IPS-NIHi7 (cell line): ENCODE measurements around the gene HIPK2.
"Not testable (repeated sequence)": the region's sequence is repeated elsewhere in the genome, so short reads cannot be mapped to it uniquely, and the experiment has no call there.

Source experiments
- DNase-seq: peaks from one replicate; pipeline ENCODE4 v3.0.0; 2012; ENCODE audit warnings: mixed read lengths; ENCODE audit errors: extremely low spot score

HIPK2 gene

DNA sequence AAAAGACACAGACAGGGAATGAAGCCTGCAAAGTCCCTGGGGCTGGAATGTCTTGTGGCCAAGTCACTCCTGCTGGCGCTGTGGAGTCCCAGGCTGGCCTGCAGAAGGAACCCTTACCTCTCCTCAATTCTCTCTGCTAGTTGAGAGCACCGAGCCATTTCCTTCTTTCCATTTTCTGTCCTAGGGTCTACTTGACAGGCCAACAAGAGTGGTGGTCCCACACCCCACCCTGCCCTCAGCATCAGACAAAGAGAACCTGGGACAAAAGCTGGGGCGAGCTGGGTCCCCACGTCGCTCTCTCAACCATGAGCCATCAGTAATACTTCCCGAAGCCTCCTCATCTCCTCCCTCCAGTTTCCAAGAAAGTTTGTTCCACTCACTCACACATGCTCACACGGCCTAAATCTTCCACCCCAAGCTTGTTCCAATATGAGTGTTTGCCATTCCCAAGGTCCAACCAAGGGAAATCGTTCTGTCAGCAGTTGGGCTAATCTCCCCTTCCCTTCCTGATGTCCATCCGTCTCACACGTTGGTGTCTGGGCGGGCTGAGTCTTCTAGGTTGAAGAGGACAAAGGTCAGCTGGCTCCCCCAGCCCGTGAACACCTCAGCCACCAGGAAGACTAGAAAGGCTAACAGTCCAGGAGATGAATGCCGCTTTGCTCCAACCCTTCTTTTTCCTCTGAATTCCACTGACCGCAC, 210.0 kb downstream of the HIPK2 start:
- DNase-seq, result no peak

DNA sequence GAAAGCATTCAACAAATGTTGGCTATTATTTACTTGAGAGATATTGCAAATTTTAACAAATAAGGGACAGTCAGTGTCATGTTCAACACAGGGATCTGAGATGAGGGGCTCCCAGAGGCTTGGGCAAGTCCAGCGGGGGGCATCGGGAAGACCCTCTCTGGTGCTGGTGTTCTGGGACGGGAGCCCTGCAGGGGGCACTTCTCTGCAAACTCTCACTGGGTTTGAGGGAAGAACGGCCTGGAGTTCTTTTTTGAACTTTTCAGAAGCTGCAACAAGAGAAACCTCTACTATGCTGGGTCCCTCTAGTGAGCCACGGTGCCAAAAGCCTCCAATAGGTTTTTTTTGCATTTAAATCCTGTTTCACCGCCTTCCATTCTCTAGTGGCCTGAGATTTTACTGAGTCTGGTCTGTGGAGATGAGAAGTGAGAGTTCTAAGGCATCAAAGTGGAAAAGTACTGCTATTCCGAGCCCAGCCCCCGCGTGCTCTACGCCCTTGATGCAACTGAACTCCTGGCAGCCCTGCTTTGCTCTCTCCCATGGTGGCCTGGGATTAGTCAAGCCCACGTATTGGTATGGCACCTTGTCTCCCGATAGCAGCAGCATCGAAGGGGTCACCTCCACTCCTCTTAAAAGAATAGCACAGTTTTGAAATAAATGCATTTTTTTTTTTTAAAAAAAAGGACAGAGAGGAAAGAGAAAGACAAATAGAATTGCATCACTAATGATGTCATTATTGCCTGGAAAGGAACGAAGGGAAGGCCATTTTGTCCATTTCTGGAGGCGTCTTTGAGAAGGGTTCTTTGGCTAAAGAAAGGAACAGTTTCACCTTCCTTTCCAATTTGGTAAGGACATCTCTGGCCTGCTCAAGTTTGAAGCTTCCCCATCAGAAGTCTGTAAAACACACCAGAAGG, 210.8 kb downstream of the HIPK2 start:
- DNase-seq, result peak; percentile 43

DNA sequence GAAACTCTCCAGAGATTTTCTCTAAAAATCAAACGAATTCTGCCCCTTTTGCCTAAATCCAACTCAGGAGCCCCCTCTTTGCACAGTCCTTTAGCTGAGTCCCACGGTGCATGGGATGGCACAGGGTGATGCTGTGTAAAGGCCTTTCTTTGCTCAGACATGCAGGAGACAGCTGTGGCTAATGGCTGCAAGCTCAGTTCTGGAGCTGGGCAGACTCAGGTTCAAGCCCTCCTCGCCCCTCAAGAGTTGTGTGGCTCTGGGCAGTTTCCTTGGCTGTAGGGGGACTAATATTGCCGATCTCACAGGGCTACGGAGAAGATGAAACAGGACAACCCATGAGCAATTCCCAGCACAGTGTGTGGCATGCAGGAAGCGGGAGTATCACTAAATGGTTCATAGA, 211.7 kb downstream of the HIPK2 start:
- DNase-seq, result no peak

DNA sequence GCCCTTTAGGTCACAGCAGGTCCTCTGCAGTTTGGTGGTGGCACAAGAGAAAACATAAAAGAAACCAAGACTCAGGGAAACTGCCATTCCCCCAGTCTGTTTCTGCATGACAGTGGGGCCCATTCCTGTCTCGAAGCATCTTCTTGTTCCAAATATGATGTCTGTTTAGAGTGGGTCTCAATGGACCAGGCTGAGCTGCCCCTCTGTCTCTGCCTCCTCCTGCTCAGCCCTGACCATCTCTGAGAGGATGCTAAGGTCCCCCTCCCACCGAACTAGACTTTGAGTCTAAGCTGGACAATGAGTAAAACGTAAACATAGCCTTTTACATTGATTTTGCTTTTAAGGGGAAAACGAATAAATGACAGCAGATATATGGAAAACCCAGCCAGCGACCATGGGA, 213.9 kb downstream of the HIPK2 start:
- no peak for DNase-seq

DNA sequence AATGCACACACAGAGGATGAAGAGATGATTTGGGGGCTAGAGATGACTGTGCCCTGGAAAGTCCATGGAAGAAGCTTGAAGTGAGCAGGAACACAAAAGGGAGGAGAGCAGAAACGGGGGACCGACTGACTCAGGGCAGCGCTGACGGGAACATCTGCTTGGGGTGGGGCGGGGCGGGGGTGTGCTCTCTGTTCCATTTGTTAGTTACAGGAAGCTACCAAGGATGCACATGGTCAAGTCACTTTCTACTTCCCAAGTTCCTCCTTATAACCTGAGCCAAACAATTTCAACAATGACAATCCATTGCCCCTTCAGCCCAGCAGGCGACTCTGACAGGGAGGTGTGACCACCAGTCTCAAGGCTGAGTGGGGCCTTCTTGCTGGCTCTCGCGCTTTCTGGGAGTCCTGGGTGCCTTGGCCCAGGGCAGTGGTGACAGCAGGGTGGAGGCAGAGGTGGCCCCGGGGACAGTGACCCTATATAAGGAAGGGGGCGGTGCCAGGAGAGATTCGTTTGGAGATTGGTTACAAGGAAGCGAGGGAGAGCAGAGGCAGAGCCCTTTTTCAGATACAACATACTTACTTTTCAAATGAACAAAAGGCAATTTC, 214.7 kb downstream of the HIPK2 start:
- DNase-seq, result no peak

DNA sequence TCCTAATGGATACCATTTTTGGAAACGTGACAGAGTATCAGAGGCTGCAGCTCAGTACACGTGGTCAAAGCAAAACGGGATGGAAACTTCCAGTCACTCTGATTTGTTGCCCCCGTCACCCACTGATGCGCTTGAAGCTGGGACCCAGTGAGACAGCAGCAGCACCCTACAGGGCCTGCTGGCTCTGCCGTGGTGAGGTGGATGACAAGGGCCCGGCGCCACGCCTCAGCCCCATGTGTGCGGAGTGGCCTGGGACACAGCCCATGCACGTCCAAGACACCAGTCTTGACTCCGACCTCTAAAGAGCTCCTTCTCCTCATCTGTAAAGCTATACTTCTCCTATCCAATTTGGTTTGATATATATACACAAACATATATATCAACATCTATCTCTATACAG, 215.3 kb downstream of the HIPK2 start:
- no peak for DNase-seq

DNA sequence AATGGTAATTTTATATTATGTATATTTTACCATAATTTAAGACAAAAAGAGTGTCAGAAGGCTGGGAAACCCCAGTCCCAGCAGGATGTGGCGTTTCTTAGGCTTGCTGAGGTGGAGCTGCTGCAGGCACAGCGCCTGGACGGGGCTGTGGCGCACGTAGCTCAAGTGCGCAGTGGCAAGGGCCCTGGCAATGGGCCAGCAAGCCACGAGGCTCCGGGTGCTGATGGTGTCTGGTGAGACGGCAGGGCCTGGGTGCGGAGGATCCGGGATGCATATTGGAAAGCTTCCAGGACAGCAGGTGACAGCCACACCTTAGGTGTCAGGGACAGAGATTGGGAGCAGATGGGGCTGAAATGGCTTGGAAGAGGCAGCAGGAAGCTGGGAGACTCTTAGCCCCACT, 217.1 kb downstream of the HIPK2 start:
- no peak for DNase-seq

DNA sequence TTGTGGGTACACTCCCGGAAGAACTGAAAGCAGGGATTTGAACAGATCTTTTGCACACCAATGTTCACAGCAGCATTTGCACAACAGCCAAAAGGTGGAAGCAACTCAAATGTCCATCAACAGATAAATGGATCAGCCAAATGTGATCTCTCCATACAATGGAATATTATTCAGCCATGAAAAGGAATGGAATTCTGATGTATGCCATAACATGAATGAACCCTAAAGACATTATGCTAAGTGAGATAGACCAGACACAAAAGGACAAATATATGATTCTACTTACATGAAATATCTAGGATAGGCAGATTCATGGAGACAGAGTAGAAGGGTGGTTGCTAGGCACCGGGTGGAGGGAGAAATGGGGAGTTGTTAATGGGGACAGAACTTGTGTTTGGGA, 217.6 kb downstream of the HIPK2 start:
- no peak for DNase-seq

DNA sequence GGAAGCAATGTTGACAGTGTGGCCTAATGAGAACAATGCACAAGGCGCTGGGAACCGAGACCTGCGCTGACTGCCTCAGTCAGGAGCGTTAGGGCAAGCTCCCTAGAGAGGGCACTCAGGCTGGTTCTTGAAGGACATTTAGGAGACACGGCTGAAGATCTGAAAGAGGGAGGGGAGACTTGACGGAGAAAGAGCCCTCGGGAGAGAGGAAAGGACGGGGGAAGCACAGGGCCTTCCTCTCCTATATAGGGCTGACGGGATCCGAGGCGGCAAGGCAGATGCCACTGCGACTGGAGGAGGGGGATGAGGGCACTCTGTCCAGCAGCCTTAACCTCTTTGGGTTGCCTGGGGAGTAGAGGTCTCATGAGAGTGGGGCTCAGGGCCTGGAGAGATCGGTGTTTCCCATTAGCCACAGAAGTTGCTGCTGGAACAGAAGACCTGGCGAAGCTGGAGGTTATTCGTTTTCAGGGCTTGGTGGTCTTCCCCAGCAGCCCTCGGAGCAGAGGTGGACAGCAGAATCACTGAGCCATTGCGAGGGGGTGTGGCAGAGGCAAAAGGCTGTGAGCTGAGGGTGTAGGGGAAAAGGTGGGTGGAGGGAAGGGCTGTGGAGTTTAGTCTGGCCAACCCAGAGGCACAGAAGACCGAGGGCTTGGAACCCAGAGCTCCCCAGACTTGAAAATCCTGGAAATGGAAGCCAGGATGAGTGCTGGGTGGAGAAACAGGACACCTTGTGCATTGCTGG, 218.3 kb downstream of the HIPK2 start:
- no peak for DNase-seq

DNA sequence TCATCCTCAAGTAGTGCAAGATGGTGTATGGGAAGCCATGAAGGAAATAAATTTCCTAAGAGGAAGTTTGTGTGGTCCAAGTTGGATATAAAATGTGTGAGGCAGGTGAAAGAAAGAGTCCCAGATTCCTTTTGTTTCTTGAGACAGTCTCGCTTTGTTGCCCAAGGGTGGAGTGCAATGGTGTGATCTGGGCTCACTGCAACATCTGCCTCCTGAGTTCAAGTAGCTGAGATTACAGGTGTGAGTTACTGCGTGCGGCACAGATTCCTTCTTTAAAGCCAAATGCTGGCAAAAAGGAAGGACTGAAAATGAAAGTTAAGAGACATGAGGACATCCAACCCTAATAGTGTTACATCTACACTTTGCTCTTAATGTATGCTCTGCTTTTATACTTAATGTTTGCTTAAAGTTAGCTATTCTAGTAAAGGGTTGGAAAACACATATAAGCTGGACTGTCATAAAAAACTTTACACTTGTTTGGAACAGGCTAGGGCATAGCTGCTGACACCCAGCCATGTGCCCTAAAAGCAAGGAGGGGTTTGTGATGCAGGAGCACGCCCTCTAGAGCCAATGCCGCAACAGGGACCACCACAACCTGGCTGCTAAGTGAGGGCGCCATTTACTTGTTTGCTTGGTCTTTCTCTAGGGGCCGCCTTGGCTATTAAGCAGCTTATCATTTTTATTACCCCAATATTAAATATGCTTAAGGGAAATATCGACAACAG, 219.8 kb downstream of the HIPK2 start:
- peak; percentile 65 for DNase-seq

DNA sequence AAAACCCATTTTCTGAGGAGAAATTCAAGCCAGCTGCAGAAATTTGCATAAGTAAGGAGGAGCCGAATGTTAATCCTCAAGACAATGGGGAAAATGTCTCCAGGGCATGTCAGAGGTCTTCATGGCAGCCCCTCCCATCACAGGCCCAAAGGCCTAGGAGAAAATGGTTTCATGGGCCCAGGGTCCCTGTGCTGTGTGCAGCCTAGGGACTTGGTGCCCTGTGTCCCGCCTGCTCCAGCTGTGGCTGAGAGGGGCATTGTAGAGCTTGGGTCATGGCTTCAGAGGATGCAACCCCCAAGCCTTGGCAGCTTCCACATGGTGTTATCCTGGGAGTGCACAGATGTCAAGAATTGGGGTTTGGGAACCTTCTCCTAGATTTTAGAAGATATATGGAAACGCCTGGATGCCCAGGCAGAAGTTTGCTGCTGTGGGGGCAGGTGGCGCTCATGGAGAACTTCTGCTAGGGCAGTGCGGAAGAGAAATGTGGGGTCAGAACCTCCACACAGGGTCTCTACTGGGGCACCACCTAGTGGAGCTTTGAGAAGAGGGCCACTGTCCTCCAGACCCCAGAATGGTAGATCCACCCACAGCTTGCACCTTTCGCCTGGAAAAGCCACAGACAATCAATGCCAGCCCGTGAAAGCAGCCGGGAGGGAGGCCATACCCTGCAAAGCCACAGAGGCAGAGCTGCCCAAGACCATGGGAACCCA, 223.7 kb downstream of the HIPK2 start:
- not testable (repeated sequence) for DNase-seq

DNA sequence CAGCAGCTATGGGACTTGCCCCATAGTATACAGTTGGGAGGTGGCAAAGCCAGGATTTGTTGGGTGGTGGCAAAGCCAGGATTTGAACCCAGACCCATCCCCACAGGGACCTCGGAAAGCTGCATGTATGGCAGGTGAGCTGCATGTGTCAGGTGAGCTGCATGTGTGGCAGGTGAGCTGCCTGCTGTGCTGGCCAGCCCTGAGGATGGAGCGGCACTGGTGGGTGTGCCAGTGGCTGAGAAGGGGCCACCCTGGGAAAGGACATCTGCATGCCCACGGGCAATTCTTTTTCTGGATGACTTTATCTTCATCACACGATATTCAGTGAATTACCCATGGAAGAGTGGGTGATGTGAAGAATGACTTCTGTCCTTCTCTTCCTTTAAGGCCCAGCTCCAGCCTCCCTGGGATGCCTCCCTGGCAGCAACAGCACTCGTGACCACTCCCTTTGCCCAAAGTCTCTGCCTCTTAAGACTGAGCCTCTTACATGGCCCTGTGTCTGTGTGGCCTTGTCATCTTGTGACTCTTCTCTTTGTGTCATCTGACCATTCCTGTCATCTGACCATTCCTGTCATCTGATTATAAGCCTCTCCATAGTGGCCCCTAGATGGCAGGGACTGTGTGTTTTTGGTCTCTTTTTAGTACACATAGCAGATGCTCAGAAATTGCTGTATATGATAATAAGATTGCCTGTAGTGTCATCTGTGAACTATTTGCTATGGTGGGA, 229.3 kb downstream of the HIPK2 start:
- DNase-seq, result no peak

DNA sequence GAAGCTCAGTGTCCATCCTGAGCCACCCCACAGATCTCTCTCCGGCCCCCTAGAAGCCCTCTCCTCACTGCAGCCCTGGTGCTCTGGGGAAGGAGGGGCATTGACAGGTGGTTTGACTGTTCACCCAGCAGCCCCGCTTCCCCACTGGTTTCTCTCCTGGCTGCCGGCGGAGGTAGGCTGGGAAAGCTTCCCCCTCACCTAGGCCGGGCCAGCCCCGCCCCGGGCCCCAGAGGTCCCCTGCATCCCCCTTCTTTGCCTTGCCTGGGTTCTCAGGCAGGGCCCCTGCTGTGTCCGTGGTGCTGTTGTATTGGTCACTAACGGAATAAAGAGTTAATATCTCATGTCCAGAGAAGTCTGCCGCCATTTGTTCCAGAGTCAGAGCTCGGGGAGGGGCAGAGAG, 233.2 kb downstream of the HIPK2 start:
- no peak for DNase-seq

DNA sequence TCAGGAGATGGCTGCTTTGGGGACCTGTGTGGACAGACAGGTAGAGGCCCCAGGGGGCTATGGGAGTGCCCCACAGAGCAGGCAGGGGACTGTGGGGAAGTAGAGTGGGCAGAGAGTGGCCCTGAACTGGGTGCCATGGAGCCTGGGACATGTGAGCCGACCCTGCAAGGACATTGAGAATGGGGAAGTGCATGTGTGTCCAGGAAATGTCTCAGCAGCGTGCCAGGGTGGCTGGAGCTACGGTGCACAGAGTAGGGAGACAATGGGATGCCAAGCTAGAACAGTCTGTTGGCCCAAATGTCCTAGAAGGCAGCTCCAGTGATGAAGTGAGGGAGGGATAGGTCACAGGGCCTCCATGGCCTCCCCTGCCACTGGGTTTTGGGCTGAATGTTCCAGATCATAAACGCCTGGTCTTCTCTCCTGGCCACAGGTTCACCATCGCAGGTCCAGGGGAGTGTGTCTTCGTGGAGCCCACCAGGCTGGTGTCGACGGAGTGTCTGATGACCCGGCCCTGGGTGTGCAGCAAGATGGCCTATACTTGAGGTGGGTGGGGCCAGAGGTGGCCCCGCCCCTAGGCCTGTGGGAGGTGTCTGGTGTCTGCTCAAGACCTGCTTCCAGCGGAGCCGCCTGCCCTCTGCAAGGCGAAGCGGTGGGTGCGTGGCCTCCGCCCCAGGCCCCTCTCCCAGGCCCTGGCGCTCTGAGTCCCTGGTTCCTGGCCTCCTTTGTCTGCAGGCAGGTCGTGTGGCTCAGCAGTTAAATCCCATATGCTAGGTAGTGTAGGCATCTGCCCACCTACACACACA, 233.8 kb downstream of the HIPK2 start:
- peak; percentile 65 for DNase-seq

DNA sequence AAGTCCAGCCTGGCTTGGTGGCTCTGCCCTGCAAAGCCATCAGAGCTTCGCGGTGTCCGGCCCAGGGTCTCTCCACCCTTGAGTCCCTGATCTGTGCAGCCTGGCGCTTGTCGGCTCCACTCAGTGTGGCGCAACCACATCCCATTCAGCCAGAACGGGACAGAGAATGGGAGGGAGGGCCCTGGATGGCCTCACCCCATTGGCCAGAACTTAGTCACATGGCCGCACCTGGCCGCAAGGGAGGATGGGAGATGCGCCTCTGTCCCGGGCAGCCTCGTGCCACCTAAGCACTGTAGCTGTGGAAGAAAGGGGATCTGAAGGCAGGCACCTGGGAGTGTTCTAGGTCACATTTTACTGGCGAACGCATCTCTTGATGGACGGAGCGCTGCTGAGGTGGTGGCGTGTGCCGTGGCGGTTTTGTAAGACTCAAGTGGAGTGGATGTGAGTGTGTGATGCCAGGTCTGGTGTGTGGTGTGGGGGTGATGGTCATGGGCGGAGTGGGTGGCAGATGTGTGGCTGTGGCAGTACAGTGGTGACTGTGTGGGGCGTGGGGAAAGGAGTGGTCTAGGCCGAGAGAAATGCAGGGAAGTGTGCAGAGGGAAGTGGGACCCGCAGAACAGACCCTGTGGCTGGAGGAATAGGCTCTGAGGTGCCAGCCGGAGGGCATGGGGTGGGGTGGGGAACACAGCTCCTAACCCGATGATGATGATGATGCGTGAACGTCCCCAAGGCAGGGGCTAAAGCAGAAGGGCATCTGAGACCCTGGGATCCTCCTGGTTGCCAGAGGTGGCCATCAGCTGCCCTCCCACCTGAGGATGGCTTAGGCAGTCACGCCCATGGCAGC, 235.3 kb downstream of the HIPK2 start:
- DNase-seq, result no peak

DNA sequence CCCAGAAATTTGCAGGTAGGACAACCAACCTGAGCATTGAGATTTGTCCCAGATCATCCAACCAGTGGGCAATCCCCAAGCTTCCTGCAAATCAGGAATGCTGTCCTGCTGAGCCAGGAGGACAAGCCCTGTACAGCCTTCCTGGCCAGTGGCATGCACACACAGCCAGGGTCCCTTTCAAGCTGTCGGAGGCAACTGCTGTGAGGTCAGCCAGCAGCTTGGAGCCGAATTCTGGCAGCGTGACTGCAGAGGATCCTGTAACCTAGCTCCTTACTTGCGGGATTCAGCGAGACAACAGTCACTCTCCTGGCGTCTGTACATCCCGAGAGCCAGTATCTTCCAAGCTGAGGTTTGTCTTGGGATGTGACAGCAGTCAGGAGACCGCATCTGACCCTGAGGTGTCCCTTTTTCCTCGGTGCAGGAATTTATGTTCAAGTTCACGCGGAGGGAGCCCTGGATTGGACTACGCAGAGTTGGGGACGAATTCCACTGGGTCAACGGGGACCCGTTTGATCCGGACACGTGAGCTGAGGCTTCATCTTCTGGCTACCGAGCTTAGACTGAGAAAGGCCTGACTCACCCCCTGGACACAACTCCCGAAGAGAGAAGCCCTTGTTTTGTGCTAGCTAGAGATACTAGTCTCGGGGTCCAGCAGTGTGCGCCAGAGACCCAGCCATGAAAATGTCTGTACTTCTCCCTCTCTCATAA, 236.0 kb downstream of the HIPK2 start:
- peak; percentile 50 for DNase-seq

DNA sequence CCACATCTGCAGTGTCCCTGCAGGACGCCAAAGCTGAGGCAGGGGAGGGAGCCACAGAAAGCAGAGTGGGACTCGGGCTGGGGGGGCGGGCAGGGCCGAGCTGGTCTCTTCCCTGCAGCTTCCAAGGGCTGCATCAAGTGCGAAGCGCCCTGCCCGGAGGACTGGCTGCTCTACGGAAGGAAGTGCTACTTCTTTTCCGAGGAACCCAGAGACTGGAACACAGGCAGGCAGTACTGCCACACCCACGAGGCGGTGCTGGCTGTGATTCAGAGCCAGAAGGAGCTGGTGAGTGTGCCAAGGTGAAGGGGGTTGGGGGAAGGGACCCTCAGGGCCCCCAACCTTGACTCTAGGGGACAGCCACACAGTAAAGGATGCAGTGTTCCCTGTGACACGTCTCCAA, 237.6 kb downstream of the HIPK2 start:
- DNase-seq, result no peak
